H1 (cell line): ENCODE results near the gene MCF2L2. TPM values are rescaled to one million over a fixed set of nuclear protein-coding genes. Genes with fewer than 3 reads are reported as not detected.

ENCODE experiments used
- CTCF ChIA-PET: fragments of 300-600 bp; sonication (Branson Sonifier 250); formaldehyde crosslinking; loops from one replicate; lab custom pipeline; 2021; ENCODE audit not compliant: partially characterized antibody; lab: Charles Lee
- POLR2A ChIA-PET: fragments of 300-600 bp; sonication (Branson Sonifier 250); formaldehyde crosslinking; loops from one replicate; lab custom pipeline; 2021; ENCODE audit warnings: inconsistent platforms; ENCODE audit not compliant: partially characterized antibody; lab: Charles Lee
- DNase-seq, 2 experiments: peaks; one replicate each; pipeline versions ENCODE4 v3.0.0 to v3.0.0-alpha.2; 2010 to 2022; ENCODE audit warnings: low spot score in 2 of 2, low read depth in 1 of 2, mixed read lengths in 1 of 2
- FAIRE-seq: peaks from 2 replicates; lab custom pipeline; 2011; peaks lifted over from hg19 to GRCh38; lab: Jason Lieb, UNC
- H2AFZ ChIP-seq: 2 replicates; pipeline ENCODE4 v1.8.1; 2012; ENCODE audit warnings: low read length, inconsistent platforms
- H2AK5ac ChIP-seq: 2 replicates; pipeline ENCODE4 v1.6.1; 2013; ENCODE audit warnings: low read depth, low read length
- H2BK120ac ChIP-seq: replicated peaks from 2 replicates; pipeline ENCODE3; 2013; ENCODE audit warnings: low read depth, low read length, inconsistent platforms
- H2BK12ac ChIP-seq: 2 replicates; pipeline ENCODE4 v1.6.1; 2013; ENCODE audit warnings: low read depth, low read length
- H2BK15ac ChIP-seq: 2 replicates; pipeline ENCODE4 v1.6.1; 2013; ENCODE audit warnings: low read length
- H2BK20ac ChIP-seq: 2 replicates; pipeline ENCODE4 v1.6.1; 2013; ENCODE audit warnings: low read length
- H2BK5ac ChIP-seq: 2 replicates; pipeline ENCODE4 v1.6.1; 2013; ENCODE audit warnings: low read depth, low read length
- H3K14ac ChIP-seq: 2 replicates; pipeline ENCODE4 v1.6.1; 2013; ENCODE audit warnings: inconsistent platforms; ENCODE audit not compliant: insufficient read length
- H3K18ac ChIP-seq: 2 replicates; pipeline ENCODE4 v1.6.1; 2013; ENCODE audit warnings: low read length; ENCODE audit errors: extremely low read depth
- H3K23ac ChIP-seq: 2 replicates; pipeline ENCODE4 v1.6.1; 2013; ENCODE audit warnings: inconsistent platforms; ENCODE audit not compliant: insufficient read length
- H3K23me2 ChIP-seq: 2 replicates; pipeline ENCODE4 v1.6.1; 2013; ENCODE audit warnings: low read depth, low read length
- H3K27ac ChIP-seq: 2 replicates; pipeline ENCODE4 v1.6.1; 2011; ENCODE audit warnings: low read depth, low read length, inconsistent platforms
- H3K27me3 ChIP-seq, 4 experiments: replicated peaks in 1 of 4; 1 replicate in 1 of 4; 2 replicates in 3 of 4; pipeline versions ENCODE4 v1.6.1 to v1.8.1; 2011 to 2013; ENCODE audit warnings: low read length in 3 of 4, mild to moderate bottlenecking in 3 of 4, inconsistent platforms in 2 of 4, mixed read lengths in 2 of 4, moderate library complexity in 1 of 4; ENCODE audit not compliant: control insufficient read depth in 3 of 4, insufficient read depth in 3 of 4; ENCODE audit errors: extremely low read depth in 1 of 4
- H3K36me3 ChIP-seq, 4 experiments: 2 replicates each; pipeline versions ENCODE4 v1.6.1 to v1.8.1; 2011 to 2013; ENCODE audit warnings: mild to moderate bottlenecking in 4 of 4, low read length in 3 of 4, moderate library complexity in 2 of 4, control low read depth in 1 of 4, inconsistent platforms in 1 of 4; ENCODE audit not compliant: insufficient read depth in 4 of 4, control insufficient read depth in 2 of 4
- H3K4ac ChIP-seq: replicated peaks from 2 replicates; pipeline ENCODE3; 2013; ENCODE audit warnings: low read length, low read depth, mixed read lengths, inconsistent platforms; ENCODE audit not compliant: insufficient read length
- H3K4me1 ChIP-seq, 4 experiments: replicated peaks in 1 of 4; 1 replicate in 1 of 4; 2 replicates in 3 of 4; pipeline versions ENCODE4 v1.6.1 to v1.8.1; 2011 to 2013; ENCODE audit warnings: low read length in 3 of 4, inconsistent platforms in 2 of 4, mixed read lengths in 1 of 4; ENCODE audit not compliant: insufficient read depth in 4 of 4, control insufficient read depth in 3 of 4
- H3K4me2 ChIP-seq, 2 experiments: 2 replicates each; pipeline versions ENCODE4 v1.6.1 to v1.8.1; 2011 to 2013; ENCODE audit warnings: low read depth in 2 of 2, low read length in 2 of 2, control low read depth in 1 of 2, inconsistent platforms in 1 of 2, mild to moderate bottlenecking in 1 of 2; ENCODE audit not compliant: insufficient read depth in 1 of 2
- H3K4me3 ChIP-seq, 4 experiments: fragments of 200-600, 300-600 bp in 1 of 4; sonication (generic), shearing (Covaris generic), sonication (Bioruptor Twin) in 1 of 4; 2 replicates each; pipeline versions ENCODE4 v1.5.1 to v1.8.1; 2011 to 2016; ENCODE audit warnings: low read length in 4 of 4, low read depth in 3 of 4, control low read depth in 2 of 4, inconsistent platforms in 2 of 4, mild to moderate bottlenecking in 2 of 4, mixed read lengths in 1 of 4, moderate library complexity in 1 of 4; ENCODE audit not compliant: insufficient read depth in 2 of 4; ENCODE audit errors: extremely low read depth in 1 of 4
- H3K56ac ChIP-seq: replicated peaks from 2 replicates; pipeline ENCODE3; 2013; ENCODE audit warnings: low read depth, mild to moderate bottlenecking, mixed read lengths, low read length, inconsistent platforms; ENCODE audit not compliant: insufficient read length
- H3K79me1 ChIP-seq: 2 replicates; pipeline ENCODE4 v1.6.1; 2013; ENCODE audit warnings: low read depth, low read length, control low read depth
- H3K79me2 ChIP-seq, 2 experiments: 2 replicates each; pipeline versions ENCODE4 v1.6.1 to v1.8.1; 2012 to 2013; ENCODE audit warnings: low read length in 2 of 2, mild to moderate bottlenecking in 2 of 2, inconsistent platforms in 1 of 2; ENCODE audit not compliant: insufficient read depth in 2 of 2, control insufficient read depth in 1 of 2
- H3K9ac ChIP-seq, 4 experiments: replicated peaks in 1 of 4; 1 replicate in 1 of 4; 2 replicates in 3 of 4; pipeline versions ENCODE4 v1.6.1 to v1.8.1; 2011 to 2013; ENCODE audit warnings: low read depth in 3 of 4, low read length in 3 of 4, control low read depth in 2 of 4, mild to moderate bottlenecking in 2 of 4, moderate library complexity in 2 of 4, inconsistent platforms in 1 of 4; ENCODE audit errors: extremely low read depth in 1 of 4
- H3K9me3 ChIP-seq, 2 experiments: 2 replicates each; pipeline versions ENCODE4 v1.6.1 to v1.8.1; 2012 to 2013; ENCODE audit warnings: mild to moderate bottlenecking in 2 of 2, moderate library complexity in 2 of 2, control low read depth in 1 of 2, inconsistent platforms in 1 of 2, low read depth in 1 of 2, low read length in 1 of 2, mixed read lengths in 1 of 2; ENCODE audit not compliant: insufficient read depth in 2 of 2
- H4K20me1 ChIP-seq, 2 experiments: replicated peaks in 1 of 2; 2 replicates each; pipeline versions ENCODE3 to v1.8.1; 2011 to 2013; ENCODE audit warnings: inconsistent platforms in 2 of 2, low read length in 2 of 2, mild to moderate bottlenecking in 1 of 2; ENCODE audit not compliant: insufficient read depth in 2 of 2, control insufficient read depth in 1 of 2
- H4K5ac ChIP-seq: 2 replicates; pipeline ENCODE4 v1.6.1; 2013; ENCODE audit warnings: low read length, low read depth, mixed read lengths, inconsistent platforms; ENCODE audit not compliant: insufficient read length
- H4K8ac ChIP-seq: 2 replicates; pipeline ENCODE4 v1.8.0; 2013; ENCODE audit warnings: mild to moderate bottlenecking, moderate library complexity, low read length, inconsistent platforms; ENCODE audit not compliant: insufficient read depth; ENCODE audit errors: extremely low read depth
- H4K91ac ChIP-seq: replicated peaks from 2 replicates; pipeline ENCODE3; 2013; ENCODE audit warnings: low read length, mixed read lengths, inconsistent platforms; ENCODE audit not compliant: insufficient read length
- GABPA ChIP-seq: IDR thresholded peaks from 2 replicates; pipeline ENCODE4 v1.6.1; 2011; ENCODE audit warnings: mild to moderate bottlenecking, low read length, moderate library complexity, borderline replicate concordance; ENCODE audit not compliant: insufficient read depth
- WGBS, 2 experiments: shearing (Covaris generic) in 1 of 2; methylation state at CpG; one replicate each; pipeline versions ENCODE4 v1.1.6 to v1.1.7; 2013 to 2015; ENCODE audit warnings: low lambda C conversion rate in 2 of 2, mixed read lengths in 2 of 2, inconsistent platforms in 1 of 2, low coverage in 1 of 2, missing lambda C conversion rate in 1 of 2; ENCODE audit not compliant: insufficient replicate concordance in 2 of 2, insufficient coverage in 1 of 2, insufficient read length in 1 of 2; ENCODE audit errors: extremely low coverage in 1 of 2, missing lambda C conversion rate in 1 of 2; 5-methylcytosine and 5-hydroxymethylcytosine counted together
- polyA plus RNA-seq, 7 experiments: library from polyadenylated mRNA; depleted of rRNA in 3 of 7; stranded (reverse) in 5 of 7; unstranded in 2 of 7; fragments of >200 nt in 5 of 7; fragments of 200-250 nt in 2 of 7; gene quantifications; 1 replicate in 5 of 7; 2 replicates in 1 of 7; 4 replicates in 1 of 7; pipeline versions ENCODE4 v1.2.1 to v1.2.3, GENCODE V29; 2011 to 2013; ENCODE audit warnings: missing spikeins in 2 of 7, mixed read lengths in 2 of 7
- total RNA-seq: library from RNA; stranded (reverse); fragmentation: NEBNext Ultra II Directional; extraction: Animal tissue kit (Norgen Biotek cat#: 25700); gene quantifications from 2 replicates; pipeline ENCODE4 v1.2.1, GENCODE V29; 2021

MCF2L2 gene
- total and polyA plus RNA-seq, 2 of the 8 experiments (the other 6 are each of a cell fraction or from before 2014, with no cell fraction given), result 4.1 to 13.7 TPM

DNA sequence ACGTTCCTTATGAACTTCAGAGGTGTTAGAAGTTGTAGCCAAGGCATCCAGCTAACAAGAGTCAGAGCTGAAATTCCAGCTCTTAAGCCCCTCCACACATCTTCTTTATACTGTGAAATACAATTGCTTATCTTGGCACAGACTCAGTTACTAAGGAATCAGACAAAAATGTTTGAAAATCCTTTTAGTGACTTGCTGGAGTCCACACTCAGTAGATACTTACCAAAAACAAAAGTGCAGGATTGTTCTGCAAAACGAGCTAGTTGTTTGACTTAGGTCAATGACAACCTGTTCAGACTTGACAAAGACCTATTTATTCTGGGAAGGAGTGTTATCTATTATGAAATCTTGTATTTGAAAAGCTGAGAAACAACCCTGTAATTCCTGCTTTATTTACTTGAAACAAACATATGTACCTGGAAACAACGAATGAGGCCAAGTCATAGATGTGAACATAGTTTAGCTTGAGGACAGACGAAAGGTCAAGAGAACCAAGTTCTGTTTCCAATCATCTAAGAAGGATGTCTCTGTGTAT lies 136.9 kb downstream of the MCF2L2 start:
- Histone ChIP-seq H3K79me2 (no peaks in the 10 kb centered on the region), H3K9me3 (no peaks in the 10 kb centered on the region), H2BK20ac (no peak overlapping the region), H4K8ac (no peak overlapping the region), H2AFZ (no peak overlapping the region), H3K79me1 (no peaks in the 10 kb centered on the region), H3K4ac (no peak overlapping the region), H2BK12ac (no peak overlapping the region), H4K20me1 (no peaks in the 10 kb centered on the region), H2BK15ac (no peak overlapping the region), H3K4me1 (no peaks in the 10 kb centered on the region), H3K23me2 (no peaks in the 10 kb centered on the region), H3K9ac (no peak overlapping the region), H3K4me2 (no peak overlapping the region), H2BK5ac (no peak overlapping the region), H3K4me3 (no peak overlapping the region), H2BK120ac (no peak overlapping the region), H4K91ac (no peak overlapping the region), H4K5ac (no peak overlapping the region), H3K36me3 (peaks cover 0 to 20% (median 1%) of the 10 kb centered on the region in 4 experiments; a peak in 4 of 8 replicates), H3K27ac (no peak overlapping the region), H2AK5ac (no peak overlapping the region), H3K27me3 (no peaks in the 10 kb centered on the region), H3K14ac (no peak overlapping the region), H3K18ac (no peak overlapping the region), H3K23ac (no peak overlapping the region), H3K56ac (no peak overlapping the region)
- DNase-seq (no peak), FAIRE-seq (no peak)
- TF ChIP-seq GABPA, result no peak
- 93% methylated on average over 4 of the region's 4 CpGs; no CpG with 5 or more reads in 1 of the 2 experiments for WGBS, 2 experiments
- ChIA-PET POLR2A (no interaction called here), CTCF (interaction anchor here (1.3 to 1.4 kb wide), 2 partner anchors 90 to 95 kb away, joined by 3 to 4 read pairs; no protein-coding TSS in a partner anchor)
